HEK293 (cell line): ENCODE results near the gene DMD.

Experiments
- CTCF ChIA-PET: fragments of 350-600 bp; formaldehyde crosslinking; extraction: SDS; loops from one replicate; lab custom pipeline; 2021; ENCODE audit warnings: antibody characterized with exemption; lab: Yijun Ruan, JAX
- POLR2A ChIA-PET: fragments of 300-600 bp; formaldehyde crosslinking; extraction: SDS; loops from one replicate; lab custom pipeline; 2020; ENCODE audit warnings: antibody characterized with exemption, inconsistent platforms; lab: Yijun Ruan, JAX
- H3K27ac ChIP-seq: fragments of 200-500 bp; sonication (Bioruptor generic); 2 replicates; pipeline ENCODE4 v1.5.1; 2014; ENCODE audit warnings: low read depth, low read length, control low read depth, inconsistent platforms; ENCODE audit errors: extremely low read depth
- H3K36me3 ChIP-seq, 2 experiments: fragments of 200-500 bp in 1 of 2; sonication (Bioruptor generic) in 1 of 2; 1 replicate in 1 of 2; 2 replicates in 1 of 2; pipeline ENCODE4 v1.5.1; 2014 to 2017; ENCODE audit warnings: inconsistent platforms in 2 of 2, low read length in 2 of 2; ENCODE audit not compliant: control insufficient read depth in 2 of 2, insufficient read depth in 1 of 2
- H3K4me1 ChIP-seq: fragments of 200-500 bp; sonication (Bioruptor generic); 2 replicates; pipeline ENCODE4 v1.5.1; 2014; ENCODE audit warnings: mild to moderate bottlenecking, low read length, inconsistent platforms; ENCODE audit not compliant: control insufficient read depth, insufficient read depth
- H3K4me3 ChIP-seq: 2 replicates; pipeline ENCODE4 v1.5.1; 2011; ENCODE audit warnings: low read depth, mild to moderate bottlenecking, control low read depth, low read length, moderate library complexity
- H3K9me3 ChIP-seq: fragments of 200-500 bp; sonication (Bioruptor generic); 2 replicates; pipeline ENCODE4 v1.5.1; 2014; ENCODE audit warnings: low read depth, low read length, inconsistent platforms; ENCODE audit not compliant: control insufficient read depth, insufficient read depth
- EGR2 ChIP-seq: fragments of 450-650 bp; formaldehyde crosslinking; IDR thresholded peaks from 2 replicates; pipeline ENCODE4 v1.5.1; 2016; ENCODE audit warnings: low read depth, missing biosample characterization, missing genetic modification characterization
- GLI4 ChIP-seq: fragments of 450-650 bp; formaldehyde crosslinking; IDR thresholded peaks from 2 replicates; pipeline ENCODE4 v1.5.1; 2016; ENCODE audit warnings: missing biosample characterization, missing genetic modification characterization
- HIC1 ChIP-seq: fragments of 450-650 bp; formaldehyde crosslinking; IDR thresholded peaks from 2 replicates; pipeline ENCODE4 v1.5.1; 2016; ENCODE audit warnings: missing biosample characterization, missing genetic modification characterization
- KLF17 ChIP-seq: fragments of 450-650 bp; formaldehyde crosslinking; IDR thresholded peaks from 2 replicates; pipeline ENCODE4 v1.5.1; 2016; ENCODE audit warnings: missing biosample characterization, missing genetic modification characterization
- KLF8 ChIP-seq: fragments of 450-650 bp; formaldehyde crosslinking; IDR thresholded peaks from 2 replicates; pipeline ENCODE4 v1.5.1; 2016; ENCODE audit warnings: missing biosample characterization, missing genetic modification characterization
- MYNN ChIP-seq: fragments of 450-650 bp; formaldehyde crosslinking; IDR thresholded peaks from 2 replicates; pipeline ENCODE4 v1.5.1; 2016; ENCODE audit warnings: missing biosample characterization, missing genetic modification characterization, borderline replicate concordance
- ZNF16 ChIP-seq: fragments of 450-650 bp; formaldehyde crosslinking; IDR thresholded peaks from 2 replicates; pipeline ENCODE4 v1.5.1; 2016; ENCODE audit warnings: low read depth, missing biosample characterization, missing genetic modification characterization
- ZNF2 ChIP-seq: fragments of 450-650 bp; formaldehyde crosslinking; IDR thresholded peaks from 2 replicates; pipeline ENCODE4 v1.5.1; 2016; ENCODE audit warnings: missing biosample characterization, missing genetic modification characterization
- ZNF366 ChIP-seq: fragments of 450-650 bp; formaldehyde crosslinking; conservative IDR thresholded peaks from 2 replicates; pipeline ENCODE4 v1.5.1; 2016; ENCODE audit warnings: missing biosample characterization, missing genetic modification characterization
- ZNF510 ChIP-seq: fragments of 450-650 bp; formaldehyde crosslinking; IDR thresholded peaks from 2 replicates; pipeline ENCODE4 v1.5.1; 2018; ENCODE audit warnings: mild to moderate bottlenecking, missing genetic modification characterization, missing biosample characterization; ENCODE audit not compliant: insufficient replicate concordance
- ZNF549 ChIP-seq: fragments of 450-650 bp; IDR thresholded peaks from 2 replicates; pipeline ENCODE4 v1.5.1; 2018; ENCODE audit warnings: missing biosample characterization, missing genetic modification characterization, mild to moderate bottlenecking, inconsistent platforms, moderate library complexity
- ZNF558 ChIP-seq: fragments of 450-650 bp; formaldehyde crosslinking; IDR thresholded peaks from 2 replicates; pipeline ENCODE4 v1.5.1; 2016; ENCODE audit warnings: missing biosample characterization, missing genetic modification characterization
- ZNF639 ChIP-seq: fragments of 450-650 bp; formaldehyde crosslinking; IDR thresholded peaks from 2 replicates; pipeline ENCODE4 v1.5.1; 2016; ENCODE audit warnings: missing biosample characterization, missing genetic modification characterization
- ZNF664 ChIP-seq: fragments of 450-650 bp; formaldehyde crosslinking; IDR thresholded peaks from 2 replicates; pipeline ENCODE4 v1.5.1; 2016; ENCODE audit warnings: missing biosample characterization, missing genetic modification characterization
- ZSCAN16 ChIP-seq: fragments of 450-650 bp; formaldehyde crosslinking; IDR thresholded peaks from 2 replicates; pipeline ENCODE4 v1.5.1; 2016; ENCODE audit warnings: missing biosample characterization, missing genetic modification characterization

DMD gene

GRCh38 chrX:32985544-32985943 lies 225.8 kb downstream of the DMD start:
- Histone ChIP-seq H3K27ac (no peak overlapping the region), H3K9me3 (no peaks in the 10 kb centered on the region), H3K36me3 (no peaks in the 10 kb centered on the region), H3K4me1 (no peaks in the 10 kb centered on the region), H3K4me3 (no peak overlapping the region)
- POLR2A ChIA-PET, result no interaction called here
- CTCF ChIA-PET, result no interaction called here
- no peak for TF ChIP-seq ZNF510 (tag by site-specific recombination)
- TF ChIP-seq ZNF16 (tag by site-specific recombination), result no peak
- no peak for TF ChIP-seq ZNF549
- TF ChIP-seq KLF8 (tag by site-specific recombination), result no peak
- no peak for TF ChIP-seq MYNN (tag by site-specific recombination)
- no peak for TF ChIP-seq ZNF639 (tag by site-specific recombination)
- TF ChIP-seq ZNF558 (tag by site-specific recombination), result no peak
- TF ChIP-seq ZNF2, result no peak
- TF ChIP-seq ZNF366, result no peak
- TF ChIP-seq, all 188 proteins: peak for 0

GRCh38 chrX:32966821-32967355 lies 244.5 kb downstream of the DMD start:
- TF ChIP-seq ZNF664 (tag by site-specific recombination), result no peak
- H3K9me3 ChIP-seq, result no peaks in the 10 kb centered on the region
- no peaks in the 10 kb centered on the region for H3K36me3 ChIP-seq
- CTCF ChIA-PET, result no interaction called here
- H3K4me3 ChIP-seq, result no peak overlapping the region
- H3K4me1 ChIP-seq, result no peaks in the 10 kb centered on the region
- H3K27ac ChIP-seq, result no peak overlapping the region
- POLR2A ChIA-PET, result no interaction called here

- H3K27ac ChIP-seq, result no peak overlapping the region
- TF ChIP-seq GLI4 (tag by site-specific recombination) (no peak), ZSCAN16 (tag by site-specific recombination) (no peak), KLF17 (no peak), EGR2 (tag by site-specific recombination) (no peak), HIC1 (tag by site-specific recombination) (no peak)
- no peak overlapping the region for H3K4me3 ChIP-seq
- H3K4me1 ChIP-seq, result no peaks in the 10 kb centered on the region
- no peaks in the 10 kb centered on the region for H3K36me3 ChIP-seq
- ChIA-PET POLR2A (no interaction called here), CTCF (interaction anchor here (0.6 kb wide), 1 partner anchor 470 kb away, joined by 3 read pairs; no protein-coding TSS in a partner anchor)
- H3K9me3 ChIP-seq, result no peaks in the 10 kb centered on the region
These were observed 257.2 kb downstream of the DMD start for GRCh38 chrX:32954125-32954524.
